AG10803 (cell line): Measurements from ENCODE around the gene IL26.
A peak's percentile ranks its signal among the peaks of the same experiment; 100 is the strongest.

Source experiments
- DNase-seq: peaks from one replicate; pipeline ENCODE4 v3.0.0; 2010; ENCODE audit warnings: low read depth
- H3K4me3 ChIP-seq: 2 replicates; pipeline ENCODE4 v1.5.1; 2011; ENCODE audit warnings: mild to moderate bottlenecking, low read length, control low read depth
- CTCF ChIP-seq: conservative IDR thresholded peaks from 2 replicates; pipeline ENCODE4 v1.5.1; 2011; ENCODE audit warnings: mild to moderate bottlenecking, low read length, control low read depth, inconsistent platforms

IL26 gene

GRCh38 chr12:68185598-68185997 is 40.0 kb downstream of the IL26 start:
- DNase-seq, result no peak
- no peak for TF ChIP-seq CTCF
- no peak overlapping the region for H3K4me3 ChIP-seq

- H3K4me3 ChIP-seq, result no peak overlapping the region
- TF ChIP-seq CTCF, result no peak
- peak; percentile 3 for DNase-seq
Measured at GRCh38 chr12:68180792-68181744, 44.5 kb downstream of the IL26 start.

- DNase-seq, result no peak
- no peak overlapping the region for H3K4me3 ChIP-seq
- no peak for TF ChIP-seq CTCF
Measured at GRCh38 chr12:68178774-68179439, 46.7 kb downstream of the IL26 start.

- H3K4me3 ChIP-seq, result no peak overlapping the region
- TF ChIP-seq CTCF, result no peak
- no peak for DNase-seq
Measured at GRCh38 chr12:68178184-68178583, 47.4 kb downstream of the IL26 start.

GRCh38 chr12:68177562-68177961 is 48.0 kb downstream of the IL26 start:
- TF ChIP-seq CTCF, result no peak
- no peak overlapping the region for H3K4me3 ChIP-seq
- DNase-seq, result no peak

- H3K4me3 ChIP-seq, result no peak overlapping the region
- DNase-seq, result no peak
- TF ChIP-seq CTCF, result no peak
Measured at GRCh38 chr12:68176257-68176656, 49.4 kb downstream of the IL26 start.
